Measurements from ENCODE around the gene SAT2. TPM values are rescaled to one million over a fixed set of nuclear protein-coding genes. Genes with fewer than 3 reads are reported as not detected.

SAT2 gene
- total and polyA plus RNA-seq, 2 of the 13 experiments (the other 11 are each of a cell fraction or from before 2014, with no cell fraction given), result 37.6 to 93.7 TPM

DNA sequence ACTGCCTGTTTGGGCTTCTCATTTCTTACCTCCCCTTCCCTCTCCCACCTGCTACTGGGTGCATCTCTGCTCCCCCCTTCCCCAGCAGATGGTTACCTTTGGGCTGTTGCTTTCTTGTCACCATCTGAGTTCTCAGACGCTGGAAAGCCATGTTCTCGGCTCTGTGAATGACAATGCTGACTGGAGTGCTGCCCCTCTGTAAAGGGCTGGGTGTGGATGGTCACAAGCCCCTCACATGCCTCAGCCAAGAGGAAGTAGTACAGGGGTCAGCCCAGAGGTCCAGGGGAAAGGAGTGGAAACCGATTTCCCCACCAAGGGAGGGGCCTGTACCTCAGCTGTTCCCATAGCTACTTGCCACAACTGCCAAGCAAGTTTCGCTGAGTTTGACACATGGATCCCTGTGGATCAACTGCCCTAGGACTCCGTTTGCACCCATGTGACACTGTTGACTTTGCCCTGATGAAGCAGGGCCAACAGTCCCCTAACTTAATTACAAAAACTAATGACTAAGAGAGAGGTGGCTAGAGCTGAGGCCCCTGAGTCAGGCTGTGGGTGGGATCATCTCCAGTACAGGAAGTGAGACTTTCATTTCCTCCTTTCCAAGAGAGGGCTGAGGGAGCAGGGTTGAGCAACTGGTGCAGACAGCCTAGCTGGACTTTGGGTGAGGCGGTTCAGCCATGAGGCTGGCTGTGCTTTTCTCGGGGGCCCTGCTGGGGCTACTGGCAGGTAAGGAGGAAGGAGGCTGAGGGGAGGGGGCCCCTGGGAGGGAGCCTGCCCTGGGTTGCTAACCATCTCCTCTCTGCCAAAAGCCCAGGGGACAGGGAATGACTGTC is 48.4 kb downstream of the SAT2 start, which contains the start of gene CD68 (continued):
- no peak; a peak in 1 of 4 replicates for TF ChIP-seq EP300 (IDR thresholded peaks at IDR 0.05; ENCODE audit: low read depth in 2 of 2, low read length in 2 of 2)
- TF ChIP-seq EP300 (CRISPR knock-in tag; IDR thresholded peaks at IDR 0.05; ENCODE audit: borderline replicate concordance), result peak; percentile 34; the same call in 1 of the 2 replicates
- TF ChIP-seq, protein P1, sequence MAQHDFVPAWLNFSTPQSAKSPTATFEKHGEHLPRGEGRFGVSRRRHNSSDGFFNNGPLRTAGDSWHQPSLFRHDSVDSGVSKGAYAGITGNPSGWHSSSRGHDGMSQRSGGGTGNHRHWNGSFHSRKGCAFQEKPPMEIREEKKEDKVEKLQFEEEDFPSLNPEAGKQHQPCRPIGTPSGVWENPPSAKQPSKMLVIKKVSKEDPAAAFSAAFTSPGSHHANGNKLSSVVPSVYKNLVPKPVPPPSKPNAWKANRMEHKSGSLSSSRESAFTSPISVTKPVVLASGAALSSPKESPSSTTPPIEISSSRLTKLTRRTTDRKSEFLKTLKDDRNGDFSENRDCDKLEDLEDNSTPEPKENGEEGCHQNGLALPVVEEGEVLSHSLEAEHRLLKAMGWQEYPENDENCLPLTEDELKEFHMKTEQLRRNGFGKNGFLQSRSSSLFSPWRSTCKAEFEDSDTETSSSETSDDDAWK (CRISPR knock-in tag; IDR thresholded peaks at IDR 0.05), result no peak
- peak; percentile 79; the same call in 1 of the 2 replicates for TF ChIP-seq CBX5 (CRISPR knock-in tag; IDR thresholded peaks at IDR 0.05; ENCODE audit: borderline replicate concordance)
- no peak for TF ChIP-seq FLYWCH1 (CRISPR knock-in tag; IDR thresholded peaks at IDR 0.05)
- 0 out of 2 replicates have a peak, but pooled peaks have one; percentile 37 for TF ChIP-seq NRL (CRISPR knock-in tag; IDR thresholded peaks at IDR 0.05; ENCODE audit: borderline replicate concordance)
- peak; percentile 43 for TF ChIP-seq NR2F2 (IDR thresholded peaks at IDR 0.05; ENCODE audit: borderline replicate concordance, low read depth)
- no peak for TF ChIP-seq ZFP41 (CRISPR knock-in tag; IDR thresholded peaks at IDR 0.05; ENCODE audit: borderline replicate concordance)
- peak; percentile 99 for TF ChIP-seq AGO1 (IDR thresholded peaks at IDR 0.05; ENCODE audit: low read depth, low read length, poor library complexity, severe bottlenecking)
- TF ChIP-seq, protein P2, sequence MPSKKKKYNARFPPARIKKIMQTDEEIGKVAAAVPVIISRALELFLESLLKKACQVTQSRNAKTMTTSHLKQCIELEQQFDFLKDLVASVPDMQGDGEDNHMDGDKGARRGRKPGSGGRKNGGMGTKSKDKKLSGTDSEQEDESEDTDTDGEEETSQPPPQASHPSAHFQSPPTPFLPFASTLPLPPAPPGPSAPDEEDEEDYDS (CRISPR knock-in tag; IDR thresholded peaks at IDR 0.05), result peak; percentile 71; the same call in 1 of the 2 replicates
- TF ChIP-seq MAFK (conservative IDR thresholded peaks at IDR 0.05 in 1 of 2, IDR thresholded peaks at IDR 0.05 in 1 of 2; ENCODE audit: low read length in 2 of 2), result peak; percentile 48 to 57; a peak in 2 of 4 replicates
- TF ChIP-seq, protein P3, sequence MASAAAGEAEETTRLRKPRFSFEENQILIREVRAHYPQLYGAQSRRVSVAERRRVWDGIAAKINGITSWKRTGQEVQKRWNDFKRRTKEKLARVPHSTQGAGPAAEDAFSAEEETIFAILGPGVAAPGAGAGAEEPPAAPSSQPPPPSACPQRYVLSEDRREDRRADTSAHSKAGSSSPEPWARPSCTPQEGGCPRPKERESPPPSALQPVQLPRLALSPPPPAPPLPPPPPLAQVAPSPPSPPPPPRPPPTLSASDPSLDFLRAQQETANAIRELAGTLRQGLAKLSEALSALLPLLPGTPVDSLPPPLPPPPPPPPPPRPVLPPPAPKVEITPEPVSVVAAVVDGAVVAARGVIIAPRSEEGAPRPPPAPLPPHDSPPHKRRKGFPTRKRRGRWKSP (CRISPR knock-in tag; IDR thresholded peaks at IDR 0.05), result peak; percentile 75
- no peak for TF ChIP-seq SRY (CRISPR knock-in tag; IDR thresholded peaks at IDR 0.05)
- TF ChIP-seq, protein P4, sequence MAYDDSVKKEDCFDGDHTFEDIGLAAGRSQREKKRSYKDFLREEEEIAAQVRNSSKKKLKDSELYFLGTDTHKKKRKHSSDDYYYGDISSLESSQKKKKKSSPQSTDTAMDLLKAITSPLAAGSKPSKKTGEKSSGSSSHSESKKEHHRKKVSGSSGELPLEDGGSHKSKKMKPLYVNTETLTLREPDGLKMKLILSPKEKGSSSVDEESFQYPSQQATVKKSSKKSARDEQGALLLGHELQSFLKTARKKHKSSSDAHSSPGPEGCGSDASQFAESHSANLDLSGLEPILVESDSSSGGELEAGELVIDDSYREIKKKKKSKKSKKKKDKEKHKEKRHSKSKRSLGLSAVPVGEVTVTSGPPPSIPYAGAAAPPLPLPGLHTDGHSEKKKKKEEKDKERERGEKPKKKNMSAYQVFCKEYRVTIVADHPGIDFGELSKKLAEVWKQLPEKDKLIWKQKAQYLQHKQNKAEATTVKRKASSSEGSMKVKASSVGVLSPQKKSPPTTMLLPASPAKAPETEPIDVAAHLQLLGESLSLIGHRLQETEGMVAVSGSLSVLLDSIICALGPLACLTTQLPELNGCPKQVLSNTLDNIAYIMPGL (CRISPR knock-in tag; IDR thresholded peaks at IDR 0.05; ENCODE audit: borderline replicate concordance in 1 of 2, low read depth in 1 of 2), result peak; percentile 31 to 37; a peak in 1 of 4 replicates
- peak; percentile 78; the same call in 1 of the 2 replicates for TF ChIP-seq ZSCAN12 (CRISPR knock-in tag; IDR thresholded peaks at IDR 0.05)
- peak; percentile 44; the same call in 1 of the 2 replicates for TF ChIP-seq ZNF317 (CRISPR knock-in tag; IDR thresholded peaks at IDR 0.05)
- no peak for TF ChIP-seq MAZ (IDR thresholded peaks at IDR 0.05; ENCODE audit: borderline replicate concordance, low read depth, low read length)
- TF ChIP-seq MAZ (CRISPR knock-in tag; IDR thresholded peaks at IDR 0.05; ENCODE audit: low read depth), result peak; percentile 57
- TF ChIP-seq HMGA1 (CRISPR knock-in tag; conservative IDR thresholded peaks at IDR 0.05), result no peak
- peak; percentile 17 for TF ChIP-seq ZEB1 (IDR thresholded peaks at IDR 0.05; ENCODE audit: insufficient replicate concordance, low read depth)
- TF ChIP-seq, protein P5, sequence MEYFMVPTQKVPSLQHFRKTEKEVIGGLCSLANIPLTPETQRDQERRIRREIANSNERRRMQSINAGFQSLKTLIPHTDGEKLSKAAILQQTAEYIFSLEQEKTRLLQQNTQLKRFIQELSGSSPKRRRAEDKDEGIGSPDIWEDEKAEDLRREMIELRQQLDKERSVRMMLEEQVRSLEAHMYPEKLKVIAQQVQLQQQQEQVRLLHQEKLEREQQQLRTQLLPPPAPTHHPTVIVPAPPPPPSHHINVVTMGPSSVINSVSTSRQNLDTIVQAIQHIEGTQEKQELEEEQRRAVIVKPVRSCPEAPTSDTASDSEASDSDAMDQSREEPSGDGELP (IDR thresholded peaks at IDR 0.05; ENCODE audit: borderline replicate concordance, low read depth), result peak; percentile 86
- TF ChIP-seq SOX5 (CRISPR knock-in tag; IDR thresholded peaks at IDR 0.05; ENCODE audit: borderline replicate concordance), result peak; percentile 67
- peak; percentile 68; the same call in 1 of the 2 replicates for TF ChIP-seq NR2C2 (CRISPR knock-in tag; IDR thresholded peaks at IDR 0.05; ENCODE audit: borderline replicate concordance)

All from HepG2 (cell line).